ENCODE measurements around the gene MICAL3. TPM values are rescaled to one million over a fixed set of nuclear protein-coding genes. Genes with fewer than 3 reads are reported as not detected.

Gene MICAL3
- total RNA-seq, 4 donors from 2014 or later = 30.4 to 57.1 (median 37.7) TPM

- H3K27me3 ChIP-seq = no peaks in the 10 kb centered on the region
- H3K4me1 ChIP-seq = no peaks in the 10 kb centered on the region
- DNase-seq (ENCODE audit: low spot score in 2 of 2) = no peak
- H3K9me3 ChIP-seq = no peaks in the 10 kb centered on the region
- H3K4me3 ChIP-seq = no peak overlapping the region
- 78% methylated on average over 5 of the region's 5 CpGs for WGBS
- no peak overlapping the region for H3K27ac ChIP-seq
- H3K36me3 ChIP-seq = no peaks in the 10 kb centered on the region
- TF ChIP-seq POLR2AphosphoS5 (IDR thresholded peaks at IDR 0.05) (no peak), CTCF (IDR thresholded peaks at IDR 0.05) (no peak)
These were observed 10.4 kb downstream of the MICAL3 start for GRCh38 chr22:18013947-18014346.

- no peaks in the 10 kb centered on the region for H3K27me3 ChIP-seq
- no peak for TF ChIP-seq EP300 (IDR thresholded peaks at IDR 0.05)
- no peak for TF ChIP-seq POLR2A (IDR thresholded peaks at IDR 0.05)
- no peak for TF ChIP-seq CTCF (IDR thresholded peaks at IDR 0.05)
- TF ChIP-seq POLR2AphosphoS5 (IDR thresholded peaks at IDR 0.05) = no peak
- H3K4me3 ChIP-seq = no peak overlapping the region
- no peaks in the 10 kb centered on the region for H3K9me3 ChIP-seq
- no peak for DNase-seq (ENCODE audit: low spot score in 2 of 2)
- no peaks in the 10 kb centered on the region for H3K36me3 ChIP-seq
- no peaks in the 10 kb centered on the region for H3K4me1 ChIP-seq
- 85% methylated on average over 2 of the region's 2 CpGs for WGBS
- no peak overlapping the region for H3K27ac ChIP-seq
These were observed 10.9 kb downstream of the MICAL3 start for GRCh38 chr22:18013436-18013835.

GRCh38 chr22:18012531-18012930 lies 11.8 kb downstream of the MICAL3 start:
- no peaks in the 10 kb centered on the region for H3K36me3 ChIP-seq
- no peaks in the 10 kb centered on the region for H3K4me1 ChIP-seq
- no peak overlapping the region for H3K4me3 ChIP-seq
- no peak for DNase-seq (ENCODE audit: low spot score in 2 of 2)
- no peak overlapping the region for H3K27ac ChIP-seq
- no peaks in the 10 kb centered on the region for H3K27me3 ChIP-seq
- WGBS = 86% methylated on average over 3 of the region's 5 CpGs
- TF ChIP-seq EP300 (IDR thresholded peaks at IDR 0.05) (no peak), POLR2A (IDR thresholded peaks at IDR 0.05) (no peak), POLR2AphosphoS5 (IDR thresholded peaks at IDR 0.05) (no peak), CTCF (IDR thresholded peaks at IDR 0.05) (no peak)
- H3K9me3 ChIP-seq = no peaks in the 10 kb centered on the region

GRCh38 chr22:18010266-18010665 lies 14.1 kb downstream of the MICAL3 start:
- no peak for DNase-seq (ENCODE audit: low spot score in 2 of 2)
- TF ChIP-seq POLR2A (IDR thresholded peaks at IDR 0.05) (no peak), POLR2AphosphoS5 (IDR thresholded peaks at IDR 0.05) (no peak), CTCF (IDR thresholded peaks at IDR 0.05) (no peak), EP300 (IDR thresholded peaks at IDR 0.05) (no peak)
- no peaks in the 10 kb centered on the region for H3K9me3 ChIP-seq
- no peaks in the 10 kb centered on the region for H3K36me3 ChIP-seq
- no peaks in the 10 kb centered on the region for H3K27me3 ChIP-seq
- H3K27ac ChIP-seq = no peak overlapping the region
- 91% methylated on average over 2 of the region's 2 CpGs for WGBS
- no peaks in the 10 kb centered on the region for H3K4me1 ChIP-seq
- no peak overlapping the region for H3K4me3 ChIP-seq

GRCh38 chr22:18008136-18008535 lies 16.2 kb downstream of the MICAL3 start:
- no peak for DNase-seq (ENCODE audit: low spot score in 2 of 2)
- Histone ChIP-seq H3K9me3 (no peaks in the 10 kb centered on the region), H3K27ac (no peak overlapping the region), H3K27me3 (no peaks in the 10 kb centered on the region), H3K4me3 (no peak overlapping the region), H3K4me1 (no peaks in the 10 kb centered on the region), H3K36me3 (no peaks in the 10 kb centered on the region)
- WGBS = 93% methylated on average over 4 of the region's 4 CpGs
- TF ChIP-seq POLR2AphosphoS5 (IDR thresholded peaks at IDR 0.05) (no peak), CTCF (IDR thresholded peaks at IDR 0.05) (no peak), EP300 (IDR thresholded peaks at IDR 0.05) (no peak), POLR2A (IDR thresholded peaks at IDR 0.05) (no peak)

All from suprapubic skin (tissue), 4 donors.